GM19239 (cell line): ENCODE results near the gene NLRP6.

Experiments
- DNase-seq: peaks from one replicate; pipeline ENCODE4 v3.0.0; 2011; ENCODE audit warnings: low spot score; ENCODE audit not compliant: insufficient read length
- FAIRE-seq: peaks from 2 replicates; lab custom pipeline; 2011; peaks lifted over from hg19 to GRCh38; lab: Jason Lieb, UNC

NLRP6 gene

DNA sequence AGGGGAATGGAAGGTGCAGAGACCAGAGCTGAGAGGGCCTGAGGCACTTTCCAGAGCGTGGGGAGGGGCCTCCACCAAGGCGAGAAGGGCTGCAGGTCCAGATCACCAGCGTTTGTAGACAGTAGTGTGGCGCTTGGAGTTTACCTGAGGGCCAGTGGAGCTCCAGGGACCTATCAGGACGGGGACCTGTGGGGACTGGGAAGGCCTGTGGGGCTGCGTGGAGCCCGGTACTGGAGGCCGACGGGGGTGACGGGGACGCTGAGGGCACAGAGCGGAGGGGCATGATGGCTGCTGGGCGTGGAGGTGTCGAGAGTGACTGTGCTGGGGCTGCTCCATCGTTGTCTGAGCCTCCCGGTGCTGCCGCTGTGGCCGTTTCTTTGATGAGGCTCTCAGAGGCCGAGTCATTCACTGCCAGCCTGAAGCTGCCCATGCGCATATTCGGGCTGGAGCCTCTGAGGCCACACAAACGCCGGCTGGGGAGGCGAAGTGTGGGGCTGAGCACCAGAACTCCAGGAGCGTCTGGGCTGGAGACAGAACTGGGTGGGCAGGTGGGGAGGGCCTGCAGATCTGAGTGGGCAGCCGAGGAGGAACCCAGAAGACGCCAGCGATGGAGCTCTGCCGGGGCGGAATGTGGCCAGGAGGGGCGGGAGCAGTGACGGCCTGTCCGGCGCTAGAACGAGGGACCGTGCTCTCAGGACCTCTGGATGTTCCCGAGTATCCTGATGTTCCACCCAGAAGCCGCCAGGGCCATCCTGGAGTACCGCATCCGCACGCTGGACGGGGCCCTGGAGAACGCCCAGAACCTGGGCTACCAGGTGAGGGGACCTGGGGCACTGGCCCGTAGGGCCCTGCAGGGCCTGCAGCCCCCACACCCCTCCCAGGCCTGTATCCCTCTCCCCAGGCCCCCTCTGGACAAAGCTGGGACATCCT is 13.3 kb downstream of the NLRP6 start:
- no peak for DNase-seq
- FAIRE-seq = no peak

DNA sequence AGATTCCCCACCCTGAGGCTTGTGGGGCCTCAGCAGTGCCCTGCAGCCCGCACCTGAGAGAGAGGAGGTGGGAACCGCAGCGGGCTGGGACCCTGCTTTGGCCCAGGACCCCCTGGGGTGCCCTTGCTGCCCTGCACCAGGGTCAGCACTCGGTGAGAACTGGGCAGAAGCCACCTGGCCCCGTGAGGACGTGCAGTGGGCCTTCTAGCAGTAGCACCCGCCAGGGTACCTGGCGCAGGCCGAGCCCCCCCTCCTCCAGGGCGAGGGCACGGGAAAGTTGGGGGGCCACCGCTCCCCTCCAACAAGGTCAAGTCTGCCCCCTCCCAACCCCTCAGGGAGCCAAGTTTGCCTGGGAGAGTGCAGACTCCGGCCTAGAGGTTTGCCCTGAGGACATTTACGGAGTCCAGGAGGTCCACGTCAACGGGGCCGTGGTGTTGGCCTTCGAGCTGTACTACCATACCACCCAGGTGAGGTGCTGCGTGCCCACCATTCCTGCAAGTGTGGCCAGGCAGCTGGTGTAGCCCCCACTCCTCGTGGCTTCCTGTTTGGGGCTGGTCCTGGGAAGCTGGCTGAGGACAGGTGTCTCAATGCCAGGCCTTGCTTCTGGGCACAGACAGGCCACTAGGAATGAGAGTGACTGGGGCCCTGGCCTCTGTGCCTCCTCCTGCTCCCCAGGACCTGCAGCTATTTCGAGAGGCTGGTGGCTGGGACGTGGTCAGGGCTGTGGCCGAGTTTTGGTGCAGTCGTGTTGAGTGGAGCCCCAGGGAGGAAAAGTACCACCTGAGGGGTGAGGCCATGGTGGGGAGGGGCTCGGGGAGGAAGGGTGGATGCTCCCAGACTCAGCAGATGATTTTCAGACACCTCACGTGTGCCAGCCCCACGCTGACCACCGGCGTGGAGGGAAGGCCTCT is 14.3 kb downstream of the NLRP6 start:
- FAIRE-seq (no peak), DNase-seq (no peak)

DNA sequence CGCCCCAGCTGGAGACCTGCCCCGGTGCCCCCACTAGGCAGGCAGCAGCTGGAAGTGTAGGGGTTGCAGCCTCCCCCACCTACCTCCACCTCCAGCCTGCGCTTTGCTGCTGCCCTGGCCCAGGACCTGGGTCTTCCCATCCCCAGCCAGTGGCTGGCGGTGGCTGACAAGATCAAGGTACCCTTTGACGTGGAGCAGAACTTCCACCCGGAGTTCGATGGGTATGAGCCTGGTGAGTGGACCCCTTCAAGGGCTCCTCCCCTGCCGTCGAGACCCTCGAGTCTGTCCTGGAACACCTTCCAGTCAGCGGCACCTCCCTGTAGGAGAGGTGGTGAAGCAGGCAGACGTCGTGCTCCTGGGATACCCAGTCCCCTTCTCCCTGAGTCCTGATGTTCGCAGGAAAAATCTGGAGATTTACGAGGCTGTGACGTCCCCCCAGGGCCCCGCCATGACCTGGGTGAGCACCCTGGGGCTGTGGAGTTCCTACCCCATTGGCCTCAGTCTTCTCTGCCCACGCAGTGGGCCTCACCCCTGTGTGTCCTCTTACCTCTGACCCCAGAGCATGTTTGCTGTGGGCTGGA is 15.2 kb downstream of the NLRP6 start:
- DNase-seq (no peak), FAIRE-seq (no peak)

- FAIRE-seq = no peak
Measured at GRCh38 chr11:293852-294661, 15.8 kb downstream of the NLRP6 start.

DNA sequence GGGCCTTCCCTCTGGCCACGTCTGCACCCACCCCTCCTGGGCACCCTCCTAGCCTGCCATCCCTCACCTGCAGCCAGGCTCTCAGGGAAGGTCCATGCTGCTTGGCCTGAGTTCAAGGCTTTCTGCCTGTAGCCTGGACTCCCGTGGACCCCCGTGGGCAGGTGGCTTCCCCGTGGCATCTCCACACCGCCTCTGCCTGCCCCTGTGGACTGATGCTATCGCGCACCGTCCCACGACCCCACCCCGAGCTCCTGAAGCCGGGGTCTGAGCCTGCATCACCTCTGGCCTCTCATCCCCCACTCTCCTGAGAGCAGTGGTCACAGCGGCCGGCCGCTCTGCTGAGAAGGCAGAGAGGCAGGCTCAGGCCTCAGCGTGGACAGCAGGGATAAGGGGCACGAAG is 16.6 kb downstream of the NLRP6 start:
- FAIRE-seq (no peak), DNase-seq (no peak)

More at GRCh38 chr11:293852-294661, 15.8 kb downstream of the NLRP6 start:
- no peak for DNase-seq

GRCh38 chr11:295351-296170 is 17.4 kb downstream of the NLRP6 start:
- no peak for DNase-seq
- FAIRE-seq = no peak

DNA sequence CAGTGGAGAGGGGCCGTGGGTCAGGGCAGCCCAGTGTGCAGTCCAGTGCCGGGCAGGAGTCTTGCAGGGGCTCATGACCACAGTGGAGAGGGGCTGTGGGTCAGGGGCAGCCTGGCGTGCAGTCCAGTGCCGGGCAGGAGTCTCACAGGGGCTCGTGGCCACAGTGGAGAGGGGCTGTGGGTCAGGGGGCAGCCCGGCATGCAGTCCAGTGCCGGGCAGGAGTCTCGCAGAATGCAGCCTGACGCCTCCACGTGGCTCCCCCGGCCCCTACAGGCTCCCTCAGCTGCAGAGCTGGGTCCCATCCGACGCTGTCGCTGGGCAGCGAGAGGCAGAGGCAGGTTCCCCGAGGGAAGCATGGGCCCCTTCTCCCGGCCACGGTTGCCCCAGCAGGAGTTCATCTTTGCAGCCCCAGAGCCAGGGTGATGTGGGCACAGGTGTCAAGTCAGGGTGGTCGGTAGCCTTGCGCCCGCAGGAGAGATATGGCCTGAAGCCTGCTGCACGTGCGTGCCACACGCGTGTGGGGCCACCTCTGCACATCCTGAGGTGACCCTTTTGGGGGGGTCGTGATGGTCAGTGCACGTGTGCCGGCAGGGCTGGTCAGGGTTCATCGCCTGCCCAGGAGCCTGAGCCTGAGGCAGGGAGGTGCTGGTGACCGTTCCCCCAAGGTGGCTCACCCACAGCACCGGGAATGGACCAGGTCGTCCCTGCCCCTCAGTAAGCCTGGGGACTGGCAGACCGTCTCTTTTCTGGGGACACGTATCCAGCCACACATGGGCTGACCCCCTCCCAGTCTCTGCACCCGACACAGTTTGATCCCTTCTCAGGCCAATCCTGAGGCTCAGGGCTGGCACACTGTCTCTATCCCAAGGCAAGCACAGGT is 18.2 kb downstream of the NLRP6 start:
- DNase-seq = no peak
- FAIRE-seq = no peak

GRCh38 chr11:297051-297585 is 18.9 kb downstream of the NLRP6 start:
- DNase-seq = no peak
- no peak for FAIRE-seq

DNA sequence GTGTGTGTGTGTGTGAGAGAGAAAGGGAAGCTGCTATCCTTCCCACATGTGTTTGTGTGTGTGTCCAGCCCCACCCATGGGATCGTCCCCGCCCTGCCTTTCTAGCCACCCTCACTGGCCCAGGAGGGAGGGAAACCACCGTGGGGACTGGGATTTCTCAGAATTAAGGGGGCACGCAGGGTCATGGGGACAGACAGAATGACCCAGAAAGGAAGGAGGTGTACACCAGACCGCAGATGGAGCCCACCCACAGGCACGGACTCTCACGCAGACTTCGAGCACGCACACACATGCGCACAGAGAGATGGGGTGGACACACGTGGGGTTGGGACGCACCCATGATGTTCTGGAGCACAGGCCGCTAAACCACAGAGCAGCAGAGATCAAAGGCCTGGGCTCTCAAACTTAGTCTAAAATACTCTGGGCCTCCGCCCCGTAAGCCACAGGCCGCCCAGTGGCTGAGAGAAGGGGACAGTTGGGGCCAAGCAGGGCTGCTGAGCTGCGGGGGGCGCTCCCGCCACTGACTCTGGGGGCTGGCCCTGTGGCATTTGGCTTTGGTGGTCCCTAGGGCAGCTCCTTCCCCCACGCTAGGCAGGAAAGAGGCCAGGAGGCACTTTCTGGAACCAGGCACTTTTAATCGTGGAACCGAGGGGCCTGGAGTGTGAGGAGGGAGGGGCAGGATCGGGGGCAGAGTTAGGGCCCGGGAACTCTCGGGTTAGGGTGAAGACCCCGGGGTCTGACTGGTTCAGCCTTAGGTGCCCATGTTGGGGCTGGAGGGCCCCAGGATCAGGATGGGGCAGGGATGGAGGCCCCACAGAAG is 19.6 kb downstream of the NLRP6 start:
- DNase-seq = no peak
- no peak for FAIRE-seq

GRCh38 chr11:298406-299065 is 20.3 kb downstream of the NLRP6 start:
- FAIRE-seq (no peak), DNase-seq (no peak)

DNA sequence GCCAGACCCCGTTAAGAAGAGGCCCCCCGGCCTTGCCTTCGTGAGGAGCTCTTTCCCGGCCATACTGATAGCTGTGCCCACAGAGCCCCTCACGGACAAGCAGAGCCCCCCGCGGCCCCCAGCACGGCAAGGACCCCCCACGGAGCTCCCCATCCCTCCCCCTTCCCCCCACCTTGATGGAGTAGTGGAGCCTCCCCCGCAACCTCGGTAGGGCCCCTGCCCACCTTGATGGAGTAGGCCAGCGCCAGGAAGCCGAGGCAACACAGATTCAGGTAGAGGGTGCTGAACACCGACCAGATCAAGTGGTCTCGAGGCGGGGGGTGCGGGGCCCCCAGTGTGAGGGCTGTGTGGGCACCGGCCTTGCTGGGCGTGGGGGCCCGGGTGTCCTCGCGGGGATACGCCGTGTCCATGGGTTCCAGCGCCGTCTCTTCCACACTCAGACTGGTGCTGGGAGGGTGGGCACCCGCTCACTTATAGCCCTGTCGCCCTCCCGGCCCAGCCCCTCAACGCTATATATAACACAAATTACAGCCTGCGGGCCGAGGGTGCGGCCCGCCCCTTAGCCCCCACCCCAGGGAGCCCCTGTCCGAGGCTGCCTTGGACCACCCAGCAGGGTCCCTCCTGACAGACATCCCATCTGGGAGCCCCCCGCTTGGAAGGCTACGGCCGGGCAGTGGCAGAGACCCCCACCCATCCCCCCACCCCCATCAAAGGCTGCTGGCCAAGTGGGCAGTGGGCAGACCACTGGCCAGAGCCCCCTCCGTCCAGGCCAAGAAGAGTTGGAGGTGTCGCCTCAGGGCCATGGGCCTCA is 21.1 kb downstream of the NLRP6 start, which contains the start of gene IFITM5:
Gene IFITM5, minus strand, starts transcription at position 446 of the 811 bp plus-strand sequence. Its CDS starts 36 bp downstream, at position 410.
- no peak for FAIRE-seq
- DNase-seq = no peak

DNA sequence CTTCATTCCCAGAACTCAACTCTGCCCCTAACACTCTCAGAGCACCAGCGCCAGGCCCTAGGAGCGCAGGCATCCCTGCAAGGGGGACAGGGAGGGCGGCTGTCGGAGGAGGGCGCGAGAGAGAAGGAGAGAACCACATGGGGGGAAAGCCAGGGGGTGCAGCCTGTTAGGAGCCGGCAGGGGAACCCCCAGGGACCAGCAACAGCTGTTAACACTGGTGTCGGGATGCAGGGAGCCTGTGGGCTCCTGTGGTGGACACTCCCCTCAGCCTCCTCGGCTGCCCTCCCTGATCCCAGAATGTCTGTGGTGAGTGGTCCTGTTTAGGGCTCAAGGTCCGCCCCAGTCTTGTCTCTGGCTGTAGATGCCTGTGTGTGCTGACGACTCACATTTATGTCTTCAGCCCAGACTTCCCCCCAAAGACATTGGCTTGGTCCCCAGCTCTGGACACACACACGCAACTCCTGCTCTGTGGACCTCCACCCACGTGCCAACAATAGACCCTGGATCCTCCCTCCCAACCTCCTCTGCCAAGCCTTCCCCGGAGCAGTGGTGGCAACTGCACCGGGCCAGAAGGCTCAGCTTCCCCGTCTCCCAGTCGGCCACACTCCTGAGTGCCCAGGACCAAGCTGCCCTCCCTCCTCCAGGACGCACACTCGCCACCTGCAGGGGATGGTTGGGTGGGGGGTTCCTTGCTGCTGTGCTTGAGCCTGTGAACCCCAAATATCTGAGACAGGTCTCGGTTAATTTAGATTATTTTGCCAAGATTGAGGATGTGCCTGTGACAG is 21.9 kb downstream of the NLRP6 start:
- DNase-seq = no peak
- FAIRE-seq = no peak

- FAIRE-seq = no peak
Measured at GRCh38 chr11:303363-303762, 25.2 kb downstream of the NLRP6 start.

GRCh38 chr11:304061-304506 is 25.9 kb downstream of the NLRP6 start:
- FAIRE-seq (no peak), DNase-seq (no peak)

More at GRCh38 chr11:303363-303762, 25.2 kb downstream of the NLRP6 start:
- no peak for DNase-seq
